ENCODE measurements around the gene TAF12. TPM values are rescaled to one million over a fixed set of nuclear protein-coding genes. Genes with fewer than 3 reads are reported as not detected.

The TAF12 gene
- total RNA-seq, 1 experiment from 2014 or later, result 33.9 TPM

DNA sequence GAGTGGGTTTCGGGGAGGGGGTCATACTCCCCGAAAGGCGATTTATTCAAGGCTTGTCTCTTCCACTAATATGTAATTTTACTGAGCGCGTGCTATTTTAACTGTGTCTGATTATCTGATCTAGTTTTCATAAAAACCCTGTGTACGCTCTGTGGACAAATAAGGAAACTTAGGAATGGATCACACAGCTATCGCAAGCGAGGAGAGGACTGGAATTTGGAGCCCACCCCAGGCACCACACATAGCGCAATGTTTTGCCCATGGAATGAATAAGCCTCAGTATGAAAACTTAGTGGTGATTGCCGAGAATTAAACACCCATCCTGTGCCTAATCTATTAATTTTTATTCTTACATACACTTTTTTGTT lies 60.6 kb downstream of the TAF12 start:
- no peak for DNase-seq (ENCODE audit: low read depth, low spot score)
- H3K36me3 ChIP-seq (ENCODE audit: control insufficient read depth, insufficient read depth, low read length), result peaks cover 15% of the 10 kb centered on the region
- peak overlapping the region; percentile 89 to 90 for H3K4me3 ChIP-seq (ENCODE audit: low read depth in 2 of 2, low read length in 2 of 2)
- TSS peak; percentile 98 for BruUV-seq (replicated peaks)
- in situ Hi-C loops (cut with HindIII; ENCODE audit: low pct_unique_long_range_greater_than_20kb, low sequenced_read_pairs) (no loop called here), intact Hi-C loops (cut with micrococcal nuclease; ENCODE audit: unreplicated experiment) (no loop called here)
- peak; percentile 61 for ATAC-seq
- TF ChIP-seq TCF7L2 (IDR thresholded peaks at IDR 0.05; ENCODE audit: low read depth, low read length) (no peak), SIN3A (IDR thresholded peaks at IDR 0.05; ENCODE audit: borderline replicate concordance, insufficient read depth, low read depth, low read length) (no peak), POLR2AphosphoS5 (IDR thresholded peaks at IDR 0.05; ENCODE audit: low read depth, low read length) (no peak)
- TF ChIP-seq, protein P1, sequence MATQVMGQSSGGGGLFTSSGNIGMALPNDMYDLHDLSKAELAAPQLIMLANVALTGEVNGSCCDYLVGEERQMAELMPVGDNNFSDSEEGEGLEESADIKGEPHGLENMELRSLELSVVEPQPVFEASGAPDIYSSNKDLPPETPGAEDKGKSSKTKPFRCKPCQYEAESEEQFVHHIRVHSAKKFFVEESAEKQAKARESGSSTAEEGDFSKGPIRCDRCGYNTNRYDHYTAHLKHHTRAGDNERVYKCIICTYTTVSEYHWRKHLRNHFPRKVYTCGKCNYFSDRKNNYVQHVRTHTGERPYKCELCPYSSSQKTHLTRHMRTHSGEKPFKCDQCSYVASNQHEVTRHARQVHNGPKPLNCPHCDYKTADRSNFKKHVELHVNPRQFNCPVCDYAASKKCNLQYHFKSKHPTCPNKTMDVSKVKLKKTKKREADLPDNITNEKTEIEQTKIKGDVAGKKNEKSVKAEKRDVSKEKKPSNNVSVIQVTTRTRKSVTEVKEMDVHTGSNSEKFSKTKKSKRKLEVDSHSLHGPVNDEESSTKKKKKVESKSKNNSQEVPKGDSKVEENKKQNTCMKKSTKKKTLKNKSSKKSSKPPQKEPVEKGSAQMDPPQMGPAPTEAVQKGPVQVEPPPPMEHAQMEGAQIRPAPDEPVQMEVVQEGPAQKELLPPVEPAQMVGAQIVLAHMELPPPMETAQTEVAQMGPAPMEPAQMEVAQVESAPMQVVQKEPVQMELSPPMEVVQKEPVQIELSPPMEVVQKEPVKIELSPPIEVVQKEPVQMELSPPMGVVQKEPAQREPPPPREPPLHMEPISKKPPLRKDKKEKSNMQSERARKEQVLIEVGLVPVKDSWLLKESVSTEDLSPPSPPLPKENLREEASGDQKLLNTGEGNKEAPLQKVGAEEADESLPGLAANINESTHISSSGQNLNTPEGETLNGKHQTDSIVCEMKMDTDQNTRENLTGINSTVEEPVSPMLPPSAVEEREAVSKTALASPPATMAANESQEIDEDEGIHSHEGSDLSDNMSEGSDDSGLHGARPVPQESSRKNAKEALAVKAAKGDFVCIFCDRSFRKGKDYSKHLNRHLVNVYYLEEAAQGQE (IDR thresholded peaks at IDR 0.05; ENCODE audit: insufficient read depth in 1 of 2, low read depth in 2 of 2, low read length in 1 of 2), result no peak
- TF ChIP-seq, protein P2, sequence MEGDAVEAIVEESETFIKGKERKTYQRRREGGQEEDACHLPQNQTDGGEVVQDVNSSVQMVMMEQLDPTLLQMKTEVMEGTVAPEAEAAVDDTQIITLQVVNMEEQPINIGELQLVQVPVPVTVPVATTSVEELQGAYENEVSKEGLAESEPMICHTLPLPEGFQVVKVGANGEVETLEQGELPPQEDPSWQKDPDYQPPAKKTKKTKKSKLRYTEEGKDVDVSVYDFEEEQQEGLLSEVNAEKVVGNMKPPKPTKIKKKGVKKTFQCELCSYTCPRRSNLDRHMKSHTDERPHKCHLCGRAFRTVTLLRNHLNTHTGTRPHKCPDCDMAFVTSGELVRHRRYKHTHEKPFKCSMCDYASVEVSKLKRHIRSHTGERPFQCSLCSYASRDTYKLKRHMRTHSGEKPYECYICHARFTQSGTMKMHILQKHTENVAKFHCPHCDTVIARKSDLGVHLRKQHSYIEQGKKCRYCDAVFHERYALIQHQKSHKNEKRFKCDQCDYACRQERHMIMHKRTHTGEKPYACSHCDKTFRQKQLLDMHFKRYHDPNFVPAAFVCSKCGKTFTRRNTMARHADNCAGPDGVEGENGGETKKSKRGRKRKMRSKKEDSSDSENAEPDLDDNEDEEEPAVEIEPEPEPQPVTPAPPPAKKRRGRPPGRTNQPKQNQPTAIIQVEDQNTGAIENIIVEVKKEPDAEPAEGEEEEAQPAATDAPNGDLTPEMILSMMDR (IDR thresholded peaks at IDR 0.05), result no peak
- POLR2A ChIA-PET, result interaction anchor here (0.5 to 1.2 kb wide), 13 partner anchors 8 to 579 kb away, joined by 3 to 11 read pairs (median 5); partner anchors contain the start of gene TAF12
- CTCF ChIA-PET, result interaction anchor here (0.6 to 0.8 kb wide), 2 partner anchors 20 to 467 kb away, joined by 3 read pairs; no protein-coding TSS in a partner anchor
- H3K9me3 ChIP-seq (ENCODE audit: control insufficient read depth, insufficient read depth, low read depth, low read length), result no peaks in the 10 kb centered on the region
- H3K4me1 ChIP-seq (ENCODE audit: control insufficient read depth, insufficient read depth, low read length), result peaks cover 4% of the 10 kb centered on the region
- no peaks in the 10 kb centered on the region for H3K27me3 ChIP-seq (ENCODE audit: control insufficient read depth, insufficient read depth, low read length)
- H3K27ac ChIP-seq (ENCODE audit: low read length), result peak overlapping the region; percentile 90

DNA sequence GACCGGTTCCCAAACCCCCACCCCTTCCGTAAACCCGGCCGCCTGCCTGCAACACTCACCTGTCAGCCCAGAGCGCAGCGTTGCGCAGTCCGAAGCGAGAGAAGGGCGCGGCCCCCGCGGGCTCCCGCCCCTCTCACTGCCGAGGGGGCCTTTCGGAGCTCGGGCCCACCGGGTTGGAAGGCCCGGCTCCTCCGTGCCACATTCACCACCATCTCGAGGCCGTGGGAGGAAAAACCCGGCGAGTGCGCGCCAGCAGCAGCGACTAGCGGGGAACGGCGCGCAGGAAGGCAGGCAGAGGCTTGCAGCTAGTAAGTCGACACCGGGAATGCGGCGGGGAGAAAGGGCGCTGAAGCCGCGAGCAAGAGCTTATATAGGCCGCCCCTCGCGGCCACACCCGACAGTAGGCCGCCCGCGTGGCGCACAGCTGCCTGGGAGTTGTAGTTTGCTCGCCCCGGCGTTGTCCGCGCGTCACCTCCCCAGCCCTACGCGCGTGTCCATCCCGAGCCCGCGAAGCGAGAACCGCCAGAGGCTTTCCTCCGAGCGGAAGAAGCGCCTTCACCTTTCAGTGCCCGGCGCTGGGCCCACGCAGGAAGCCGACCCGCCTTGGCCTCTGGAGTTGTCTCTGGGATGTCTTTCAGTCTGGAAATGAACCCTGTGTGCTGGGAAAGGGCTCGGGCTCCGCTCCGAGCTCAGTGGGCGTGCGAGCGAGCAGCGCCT lies 61.2 kb downstream of the TAF12 start:
- no peaks in the 10 kb centered on the region for H3K27me3 ChIP-seq (ENCODE audit: control insufficient read depth, insufficient read depth, low read length)
- BruUV-seq (replicated peaks), result no TSS peak
- intact Hi-C loops (cut with micrococcal nuclease; ENCODE audit: unreplicated experiment), result no loop called here
- ATAC-seq (peak; percentile 95), DNase-seq (ENCODE audit: low read depth, low spot score) (peak; percentile 85)
- H3K27ac ChIP-seq (ENCODE audit: low read length), result peak overlapping the region; percentile 93
- in situ Hi-C loops (cut with HindIII; ENCODE audit: low pct_unique_long_range_greater_than_20kb, low sequenced_read_pairs), result no loop called here
- CTCF ChIA-PET, result interaction anchor here (0.6 to 0.8 kb wide), 2 partner anchors 21 to 467 kb away, joined by 3 read pairs; no protein-coding TSS in a partner anchor
- TF ChIP-seq SIN3A (IDR thresholded peaks at IDR 0.05; ENCODE audit: borderline replicate concordance, insufficient read depth, low read depth, low read length) (peak; percentile 99; the same call in 1 of the 2 replicates), TCF7L2 (IDR thresholded peaks at IDR 0.05; ENCODE audit: low read depth, low read length) (no peak), POLR2AphosphoS5 (IDR thresholded peaks at IDR 0.05; ENCODE audit: low read depth, low read length) (peak; percentile 100)
- TF ChIP-seq, protein P1 (IDR thresholded peaks at IDR 0.05; ENCODE audit: insufficient read depth in 1 of 2, low read depth in 2 of 2, low read length in 1 of 2), result peak in 1 of 2 experiments; percentile 72; a peak in 1 of 4 replicates
- TF ChIP-seq, protein P2 (IDR thresholded peaks at IDR 0.05), result no peak
- peak overlapping the region; percentile 89 to 90 for H3K4me3 ChIP-seq (ENCODE audit: low read depth in 2 of 2, low read length in 2 of 2)
- no peaks in the 10 kb centered on the region for H3K9me3 ChIP-seq (ENCODE audit: control insufficient read depth, insufficient read depth, low read depth, low read length)
- peaks cover 15% of the 10 kb centered on the region for H3K36me3 ChIP-seq (ENCODE audit: control insufficient read depth, insufficient read depth, low read length)
- peaks cover 4% of the 10 kb centered on the region for H3K4me1 ChIP-seq (ENCODE audit: control insufficient read depth, insufficient read depth, low read length)
- POLR2A ChIA-PET, result interaction anchor here (0.5 to 1.2 kb wide), 12 partner anchors 9 to 579 kb away, joined by 3 to 11 read pairs (median 6); no protein-coding TSS in a partner anchor

Measured in Panc1 (cell line).